ENCODE data around the gene CCR3.
A peak's percentile ranks its signal among the peaks of the same experiment; 100 is the strongest.

Gene CCR3

GRCh38 chr3:46269556-46269955, 27.3 kb downstream of the CCR3 start:
- ATAC-seq (replicated peaks) (peak; percentile 95), DNase-seq (no peak)
- Mint-ChIP-seq H3K4me3 (peak overlapping the region; percentile 48 to 60), H3K4me1 (ENCODE audit: low read depth in 2 of 2) (peaks cover 32 to 35% of the 10 kb centered on the region in 2 donors), H3K9me3 (no peaks in the 10 kb centered on the region), H3K27ac (peak overlapping the region; percentile 57 to 90), H3K36me3 (ENCODE audit: insufficient read depth) (no peaks in the 10 kb centered on the region), H3K27me3 (no peaks in the 10 kb centered on the region)

GRCh38 chr3:46270474-46270873, 28.2 kb downstream of the CCR3 start:
- Mint-ChIP-seq H3K27me3 (no peaks in the 10 kb centered on the region), H3K4me3 (peak overlapping the region; percentile 41 to 60), H3K36me3 (ENCODE audit: insufficient read depth) (no peaks in the 10 kb centered on the region), H3K9me3 (no peaks in the 10 kb centered on the region), H3K4me1 (ENCODE audit: low read depth in 2 of 2) (peaks cover 31 to 35% of the 10 kb centered on the region in 2 donors), H3K27ac (peak overlapping the region; percentile 57 to 90)
- DNase-seq (no peak), ATAC-seq (replicated peaks) (no peak)

- H3K4me3 Mint-ChIP-seq: no peak overlapping the region
- H3K9me3 Mint-ChIP-seq: no peaks in the 10 kb centered on the region
- peaks cover 31 to 35% of the 10 kb centered on the region in 2 donors for H3K4me1 Mint-ChIP-seq (ENCODE audit: low read depth in 2 of 2)
- no peak for ATAC-seq (replicated peaks)
- no peak for DNase-seq
- no peaks in the 10 kb centered on the region for H3K36me3 Mint-ChIP-seq (ENCODE audit: insufficient read depth)
- no peaks in the 10 kb centered on the region for H3K27me3 Mint-ChIP-seq
- H3K27ac Mint-ChIP-seq: peak overlapping the region in 1 of 2 donors; percentile 55
Observed at GRCh38 chr3:46271209-46271745, 29.0 kb downstream of the CCR3 start.

- no peak for ATAC-seq (replicated peaks)
- Mint-ChIP-seq H3K27me3 (no peaks in the 10 kb centered on the region), H3K4me1 (ENCODE audit: low read depth in 2 of 2) (peaks cover 34 to 35% of the 10 kb centered on the region in 2 donors), H3K9me3 (no peaks in the 10 kb centered on the region), H3K36me3 (ENCODE audit: insufficient read depth) (peaks cover 4% of the 10 kb centered on the region), H3K4me3 (no peak overlapping the region), H3K27ac (peak overlapping the region in 1 of 2 donors; percentile 55)
- no peak for DNase-seq
Observed at GRCh38 chr3:46272028-46272451, 29.8 kb downstream of the CCR3 start.

- DNase-seq: peak; percentile 77 to 81 (median 79)
- Mint-ChIP-seq H3K27ac (peak overlapping the region; percentile 21 to 26), H3K27me3 (no peaks in the 10 kb centered on the region), H3K4me1 (ENCODE audit: low read depth in 2 of 2) (peaks cover 37 to 42% of the 10 kb centered on the region in 2 donors), H3K36me3 (ENCODE audit: insufficient read depth) (peaks cover 6% of the 10 kb centered on the region), H3K4me3 (peak overlapping the region; percentile 58 to 61), H3K9me3 (no peaks in the 10 kb centered on the region)
- peak; percentile 75 for ATAC-seq (replicated peaks)
Observed at GRCh38 chr3:46276497-46277099, 34.3 kb downstream of the CCR3 start.

- DNase-seq (no peak), ATAC-seq (replicated peaks) (no peak)
- no peaks in the 10 kb centered on the region for H3K27me3 Mint-ChIP-seq
- H3K27ac Mint-ChIP-seq: peak overlapping the region; percentile 21 to 26
- H3K4me3 Mint-ChIP-seq: peak overlapping the region; percentile 1 to 18
- H3K4me1 Mint-ChIP-seq (ENCODE audit: low read depth in 2 of 2): peaks cover 44 to 50% of the 10 kb centered on the region in 2 donors
- peaks cover 6% of the 10 kb centered on the region for H3K36me3 Mint-ChIP-seq (ENCODE audit: insufficient read depth)
- H3K9me3 Mint-ChIP-seq: no peaks in the 10 kb centered on the region
Observed at GRCh38 chr3:46277476-46277875, 35.2 kb downstream of the CCR3 start.

GRCh38 chr3:46278816-46279672, 36.8 kb downstream of the CCR3 start:
- no peak for ATAC-seq (replicated peaks)

GRCh38 chr3:46280105-46280797, 38.0 kb downstream of the CCR3 start:
- Mint-ChIP-seq H3K9me3 (no peaks in the 10 kb centered on the region), H3K27ac (peak overlapping the region; percentile 21 to 88), H3K4me1 (ENCODE audit: low read depth in 2 of 2) (peaks cover 72 to 75% of the 10 kb centered on the region in 2 donors), H3K4me3 (peak overlapping the region; percentile 53 to 69), H3K36me3 (ENCODE audit: insufficient read depth) (peaks cover 10% of the 10 kb centered on the region), H3K27me3 (no peaks in the 10 kb centered on the region)
- peak; percentile 52 for ATAC-seq (replicated peaks)
- DNase-seq: peak; percentile 58 to 63 (median 58)

More at GRCh38 chr3:46278816-46279672, 36.8 kb downstream of the CCR3 start:
- H3K9me3 Mint-ChIP-seq: no peaks in the 10 kb centered on the region
- no peak for DNase-seq
- peak overlapping the region; percentile 53 to 69 for H3K4me3 Mint-ChIP-seq
- H3K4me1 Mint-ChIP-seq (ENCODE audit: low read depth in 2 of 2): peaks cover 60 to 65% of the 10 kb centered on the region in 2 donors
- H3K27ac Mint-ChIP-seq: peak overlapping the region; percentile 21 to 26
- H3K27me3 Mint-ChIP-seq: no peaks in the 10 kb centered on the region
- H3K36me3 Mint-ChIP-seq (ENCODE audit: insufficient read depth): peaks cover 10% of the 10 kb centered on the region

GRCh38 chr3:46281551-46281950, 39.3 kb downstream of the CCR3 start:
- Mint-ChIP-seq H3K4me1 (ENCODE audit: low read depth in 2 of 2) (peaks cover 83% of the 10 kb centered on the region in 2 donors), H3K36me3 (ENCODE audit: insufficient read depth) (peaks cover 8% of the 10 kb centered on the region), H3K9me3 (no peaks in the 10 kb centered on the region), H3K4me3 (peak overlapping the region; percentile 6 to 76), H3K27me3 (no peaks in the 10 kb centered on the region), H3K27ac (peak overlapping the region; percentile 93 to 96)
- no peak for ATAC-seq (replicated peaks)
- no peak for DNase-seq

- no peak for ATAC-seq (replicated peaks)
- H3K4me3 Mint-ChIP-seq: peak overlapping the region; percentile 66 to 76
Observed at GRCh38 chr3:46282041-46282440, 39.8 kb downstream of the CCR3 start.

GRCh38 chr3:46282696-46283095, 40.4 kb downstream of the CCR3 start:
- peak overlapping the region; percentile 93 to 96 for H3K27ac Mint-ChIP-seq

More at GRCh38 chr3:46282041-46282440, 39.8 kb downstream of the CCR3 start:
- no peaks in the 10 kb centered on the region for H3K9me3 Mint-ChIP-seq
- H3K4me1 Mint-ChIP-seq (ENCODE audit: low read depth in 2 of 2): peaks cover 81 to 82% of the 10 kb centered on the region in 2 donors
- no peak for DNase-seq
- H3K36me3 Mint-ChIP-seq (ENCODE audit: insufficient read depth): peaks cover 6% of the 10 kb centered on the region
- H3K27ac Mint-ChIP-seq: peak overlapping the region; percentile 93 to 96
- no peaks in the 10 kb centered on the region for H3K27me3 Mint-ChIP-seq

GRCh38 chr3:46283881-46284450, 41.7 kb downstream of the CCR3 start:
- no peaks in the 10 kb centered on the region for H3K27me3 Mint-ChIP-seq
- peak; percentile 5 for ATAC-seq (replicated peaks)
- no peaks in the 10 kb centered on the region for H3K9me3 Mint-ChIP-seq
- H3K4me3 Mint-ChIP-seq: peak overlapping the region; percentile 66 to 76
- H3K27ac Mint-ChIP-seq: peak overlapping the region; percentile 93 to 96
- peaks cover 4% of the 10 kb centered on the region for H3K36me3 Mint-ChIP-seq (ENCODE audit: insufficient read depth)
- no peak for DNase-seq
- peaks cover 72 to 80% of the 10 kb centered on the region in 2 donors for H3K4me1 Mint-ChIP-seq (ENCODE audit: low read depth in 2 of 2)

More at GRCh38 chr3:46282696-46283095, 40.4 kb downstream of the CCR3 start:
- DNase-seq: no peak
- peaks cover 77 to 82% of the 10 kb centered on the region in 2 donors for H3K4me1 Mint-ChIP-seq (ENCODE audit: low read depth in 2 of 2)
- H3K36me3 Mint-ChIP-seq (ENCODE audit: insufficient read depth): peaks cover 6% of the 10 kb centered on the region
- H3K4me3 Mint-ChIP-seq: peak overlapping the region; percentile 66 to 76
- no peak for ATAC-seq (replicated peaks)
- H3K9me3 Mint-ChIP-seq: no peaks in the 10 kb centered on the region
- no peaks in the 10 kb centered on the region for H3K27me3 Mint-ChIP-seq
